Loucy (cell line): ENCODE results near the gene HLX.

ENCODE experiments used
- H2AFZ ChIP-seq: fragments of 200-600 bp; sonication (generic); 2 replicates; pipeline ENCODE4 v1.6.0; 2016; ENCODE audit warnings: antibody characterized with exemption, mild to moderate bottlenecking, low read length, moderate library complexity
- H3F3A ChIP-seq: fragments of 200-600 bp; 2 replicates; pipeline ENCODE4 v1.6.0; 2016; ENCODE audit warnings: antibody characterized with exemption, low read depth, mild to moderate bottlenecking
- H3K27me3 ChIP-seq: fragments of 200-600 bp; sonication (generic); 2 replicates; pipeline ENCODE4 v1.6.1; 2014; ENCODE audit warnings: low read length, mild to moderate bottlenecking; ENCODE audit not compliant: insufficient read depth, poor library complexity, severe bottlenecking
- H3K36me3 ChIP-seq: fragments of 200-600 bp; sonication (generic); 2 replicates; pipeline ENCODE4 v1.6.1; 2016; ENCODE audit warnings: low read length; ENCODE audit not compliant: insufficient read depth
- H3K4me1 ChIP-seq: fragments of 200-600 bp; sonication (generic); 2 replicates; pipeline ENCODE4 v1.5.1; 2014; ENCODE audit warnings: low read length, mild to moderate bottlenecking; ENCODE audit not compliant: insufficient read depth, poor library complexity, severe bottlenecking
- H3K4me2 ChIP-seq: fragments of 200-600 bp; sonication (generic); 2 replicates; pipeline ENCODE4 v1.6.0; 2014; ENCODE audit warnings: antibody characterized with exemption, low read length, low read depth, mild to moderate bottlenecking; ENCODE audit not compliant: poor library complexity, severe bottlenecking
- H3K4me3 ChIP-seq: fragments of 200-600 bp; sonication (generic); 2 replicates; pipeline ENCODE4 v1.5.1; 2014; ENCODE audit warnings: low read length, mild to moderate bottlenecking, mixed read lengths; ENCODE audit not compliant: poor library complexity, severe bottlenecking
- H3K79me2 ChIP-seq: fragments of 200-600 bp; sonication (generic); 2 replicates; pipeline ENCODE4 v1.6.1; 2014; ENCODE audit warnings: low read length; ENCODE audit not compliant: insufficient read depth
- H3K9ac ChIP-seq: fragments of 200-600 bp; sonication (generic); 2 replicates; pipeline ENCODE4 v1.6.0; 2014; ENCODE audit warnings: mild to moderate bottlenecking, low read depth, low read length, moderate library complexity; ENCODE audit not compliant: poor library complexity, severe bottlenecking
- H3K9me2 ChIP-seq: fragments of 200-600 bp; sonication (generic); replicated peaks from 2 replicates; pipeline ENCODE4 v1.6.1; 2016; ENCODE audit warnings: low read depth, low read length, mixed read lengths
- H3K9me3 ChIP-seq: fragments of 200-600 bp; sonication (generic); 2 replicates; pipeline ENCODE4 v1.6.1; 2014; ENCODE audit warnings: mild to moderate bottlenecking, antibody characterized with exemption, low read length, low read depth; ENCODE audit not compliant: insufficient read depth
- H4K20me1 ChIP-seq: fragments of 200-600 bp; sonication (generic); 2 replicates; pipeline ENCODE4 v1.6.0; 2014; ENCODE audit warnings: antibody characterized with exemption, low read length, mild to moderate bottlenecking; ENCODE audit not compliant: insufficient read depth, poor library complexity, severe bottlenecking
- CTCF ChIP-seq: fragments of 200-600 bp; sonication (generic); conservative IDR thresholded peaks from 2 replicates; pipeline ENCODE4 v1.5.1; 2014; ENCODE audit warnings: mild to moderate bottlenecking, antibody characterized with exemption, low read length
- EZH2phosphoT487 ChIP-seq: fragments of 200-600 bp; IDR thresholded peaks from 2 replicates; pipeline ENCODE4 v1.6.1; 2018; ENCODE audit warnings: antibody characterized with exemption, mild to moderate bottlenecking, moderate library complexity, borderline replicate concordance

The HLX gene

DNA sequence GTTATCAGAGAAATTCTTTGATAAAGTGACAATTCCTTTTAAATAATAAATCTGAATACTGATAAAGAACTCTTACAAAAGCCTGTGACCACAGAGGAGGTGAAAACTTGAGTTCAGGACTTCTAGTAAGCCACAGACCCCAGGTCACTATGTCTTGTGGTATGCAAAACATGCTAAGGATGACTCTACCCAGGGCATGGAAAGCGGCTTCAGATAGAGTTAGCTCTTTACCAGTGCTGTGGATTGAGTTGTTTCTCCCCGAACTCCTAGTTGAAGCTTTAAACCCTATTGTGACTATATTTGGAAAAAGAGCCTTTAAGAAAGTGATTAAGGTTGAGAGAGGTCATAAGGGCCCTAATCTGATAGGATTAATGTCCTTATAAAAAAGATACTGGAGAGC is 42.3 kb downstream of the HLX start:
- TF ChIP-seq EZH2phosphoT487: no peak
- no peak for TF ChIP-seq CTCF

DNA sequence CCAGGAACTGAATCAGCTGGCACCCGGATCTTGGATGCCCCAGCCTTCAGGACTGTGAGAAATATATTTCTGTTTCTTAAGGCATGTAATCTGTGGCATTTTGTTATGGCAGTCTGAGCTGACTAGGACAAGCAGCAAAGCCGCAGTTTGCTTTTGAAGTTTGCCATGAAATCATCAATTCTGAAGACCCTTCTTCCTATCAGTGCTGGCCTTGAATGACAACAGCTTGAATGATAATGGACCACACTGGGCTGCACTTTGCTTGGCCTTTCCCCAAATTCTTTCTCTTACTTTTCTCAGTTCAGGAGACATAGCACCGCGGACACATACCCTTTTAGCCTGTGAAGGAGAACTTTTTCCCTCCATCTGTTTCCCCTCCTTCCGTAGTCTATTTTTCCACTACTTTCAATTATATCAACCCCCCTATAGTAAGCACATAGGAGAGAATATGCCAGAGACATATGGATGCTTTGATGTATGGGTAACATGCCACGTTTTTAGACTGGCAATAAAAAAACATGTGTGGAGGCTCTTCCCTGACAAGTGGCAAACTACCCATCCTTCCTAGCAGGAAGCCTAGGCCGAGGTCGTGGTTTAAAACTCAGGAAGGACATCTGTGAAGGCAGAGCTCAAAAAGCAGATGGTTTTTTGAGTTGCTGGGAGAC is 42.9 kb downstream of the HLX start:
- Histone ChIP-seq H3K27me3 (no peaks in the 10 kb centered on the region), H4K20me1 (no peaks in the 10 kb centered on the region), H3K9me2 (no peaks in the 10 kb centered on the region), H3F3A (no peaks in the 10 kb centered on the region), H3K9ac (no peak overlapping the region), H3K36me3 (no peaks in the 10 kb centered on the region), H3K4me2 (peak overlapping the region; percentile 31), H3K4me1 (peaks cover 35% of the 10 kb centered on the region), H3K79me2 (no peaks in the 10 kb centered on the region), H3K9me3 (no peaks in the 10 kb centered on the region), H2AFZ (no peak overlapping the region), H3K4me3 (peak overlapping the region; percentile 6)
- TF ChIP-seq CTCF (no peak), EZH2phosphoT487 (no peak)

More for the DNA sequence above, 42.3 kb downstream of the HLX start:
- Histone ChIP-seq H3K4me3 (no peak overlapping the region), H3K4me2 (no peak overlapping the region), H3K4me1 (peaks cover 29% of the 10 kb centered on the region), H3K9me3 (no peaks in the 10 kb centered on the region), H3K36me3 (no peaks in the 10 kb centered on the region), H3K79me2 (no peaks in the 10 kb centered on the region), H3K9me2 (no peaks in the 10 kb centered on the region), H4K20me1 (no peaks in the 10 kb centered on the region), H2AFZ (no peak overlapping the region), H3F3A (no peaks in the 10 kb centered on the region), H3K9ac (no peak overlapping the region), H3K27me3 (no peaks in the 10 kb centered on the region)

DNA sequence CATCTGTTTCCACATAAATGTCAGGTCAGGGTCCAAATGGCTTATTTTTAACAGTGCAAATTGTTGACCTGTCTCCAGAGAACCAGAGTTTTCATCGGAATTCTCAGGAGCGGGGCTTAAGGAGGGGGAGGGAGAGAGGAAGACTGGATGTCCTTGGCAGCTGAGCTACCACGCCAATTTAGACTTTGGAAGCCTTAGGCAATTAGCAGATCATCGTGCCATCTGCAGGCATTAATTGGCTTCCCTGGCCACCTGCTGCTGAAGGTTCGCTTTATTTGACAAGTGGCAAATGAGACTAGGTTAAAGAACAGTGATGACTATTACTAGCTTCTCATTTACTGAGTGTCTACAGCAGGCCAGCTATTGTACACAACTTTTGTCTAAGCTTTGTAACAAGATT is 43.7 kb downstream of the HLX start:
- TF ChIP-seq EZH2phosphoT487 (no peak), CTCF (no peak)
- no peak overlapping the region for H2AFZ ChIP-seq
- H3K36me3 ChIP-seq: no peaks in the 10 kb centered on the region
- H3K4me1 ChIP-seq: peaks cover 41% of the 10 kb centered on the region
- H3K9me3 ChIP-seq: no peaks in the 10 kb centered on the region
- H4K20me1 ChIP-seq: no peaks in the 10 kb centered on the region
- H3K9me2 ChIP-seq: no peaks in the 10 kb centered on the region
- H3K9ac ChIP-seq: no peak overlapping the region
- H3K4me3 ChIP-seq: no peak overlapping the region
- no peaks in the 10 kb centered on the region for H3K79me2 ChIP-seq
- no peaks in the 10 kb centered on the region for H3F3A ChIP-seq
- no peaks in the 10 kb centered on the region for H3K27me3 ChIP-seq
- H3K4me2 ChIP-seq: no peak overlapping the region
